HCT116 (cell line): ENCODE data around the gene GPA33.

Source experiments
- EGR1 ChIP-seq: IDR thresholded peaks from 2 replicates; pipeline ENCODE4 v1.6.1; 2012; ENCODE audit warnings: low read depth
- EZH2phosphoT487 ChIP-seq: fragments of 200-600 bp; IDR thresholded peaks from 2 replicates; pipeline ENCODE4 v1.6.1; 2018; ENCODE audit warnings: antibody characterized with exemption, borderline replicate concordance
- SP1 ChIP-seq: IDR thresholded peaks from 2 replicates; pipeline ENCODE4 v1.6.1; 2012; ENCODE audit warnings: low read depth
- TF ChIP-seq, protein P1 (sequence below): IDR thresholded peaks from 2 replicates; pipeline ENCODE4 v1.6.1; 2012
- TF ChIP-seq, protein P2 (sequence below), 3 experiments: fragments of 200-600 bp in 1 of 3; sonication (generic) in 1 of 3; IDR thresholded peaks in 2 of 3; conservative IDR thresholded peaks in 1 of 3; 2 replicates each; pipeline ENCODE4 v1.5.1; 2012 to 2017; ENCODE audit warnings: low read depth in 2 of 3, low read length in 2 of 3, antibody characterized with exemption in 1 of 3, borderline replicate concordance in 1 of 3, control low read depth in 1 of 3, mild to moderate bottlenecking in 1 of 3, mixed read lengths in 1 of 3, mixed run types in 1 of 3, moderate library complexity in 1 of 3; ENCODE audit not compliant: insufficient read depth in 1 of 3

DNA sequence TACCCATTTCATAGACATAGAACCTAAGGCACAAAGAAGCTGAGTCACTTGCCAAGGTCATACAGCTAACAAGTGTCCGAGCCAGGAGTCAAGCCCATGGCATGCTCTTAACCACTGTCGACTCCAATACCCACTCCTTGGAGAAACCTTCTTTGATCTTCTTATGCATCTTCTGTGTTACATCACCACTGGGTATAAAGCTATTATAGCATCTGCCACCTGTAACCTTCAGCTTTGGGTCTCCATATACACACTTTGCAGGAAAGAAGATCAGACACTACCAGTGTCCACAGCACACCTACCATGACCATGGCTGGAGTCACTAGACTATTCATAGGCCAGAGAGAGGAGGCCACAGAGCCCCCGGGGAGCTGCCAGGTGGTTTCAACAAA is 29.1 kb downstream of the GPA33 start:
- TF ChIP-seq, protein P1, sequence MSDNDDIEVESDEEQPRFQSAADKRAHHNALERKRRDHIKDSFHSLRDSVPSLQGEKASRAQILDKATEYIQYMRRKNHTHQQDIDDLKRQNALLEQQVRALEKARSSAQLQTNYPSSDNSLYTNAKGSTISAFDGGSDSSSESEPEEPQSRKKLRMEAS = no peak
- no peak for TF ChIP-seq EZH2phosphoT487
- TF ChIP-seq EGR1 = no peak
- TF ChIP-seq, protein P2, sequence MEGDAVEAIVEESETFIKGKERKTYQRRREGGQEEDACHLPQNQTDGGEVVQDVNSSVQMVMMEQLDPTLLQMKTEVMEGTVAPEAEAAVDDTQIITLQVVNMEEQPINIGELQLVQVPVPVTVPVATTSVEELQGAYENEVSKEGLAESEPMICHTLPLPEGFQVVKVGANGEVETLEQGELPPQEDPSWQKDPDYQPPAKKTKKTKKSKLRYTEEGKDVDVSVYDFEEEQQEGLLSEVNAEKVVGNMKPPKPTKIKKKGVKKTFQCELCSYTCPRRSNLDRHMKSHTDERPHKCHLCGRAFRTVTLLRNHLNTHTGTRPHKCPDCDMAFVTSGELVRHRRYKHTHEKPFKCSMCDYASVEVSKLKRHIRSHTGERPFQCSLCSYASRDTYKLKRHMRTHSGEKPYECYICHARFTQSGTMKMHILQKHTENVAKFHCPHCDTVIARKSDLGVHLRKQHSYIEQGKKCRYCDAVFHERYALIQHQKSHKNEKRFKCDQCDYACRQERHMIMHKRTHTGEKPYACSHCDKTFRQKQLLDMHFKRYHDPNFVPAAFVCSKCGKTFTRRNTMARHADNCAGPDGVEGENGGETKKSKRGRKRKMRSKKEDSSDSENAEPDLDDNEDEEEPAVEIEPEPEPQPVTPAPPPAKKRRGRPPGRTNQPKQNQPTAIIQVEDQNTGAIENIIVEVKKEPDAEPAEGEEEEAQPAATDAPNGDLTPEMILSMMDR (IDR thresholded peaks at IDR 0.05 in 2 of 3, conservative IDR thresholded peaks at IDR 0.05 in 1 of 3; ENCODE audit: borderline replicate concordance in 1 of 3, insufficient read depth in 1 of 3, low read depth in 2 of 3, low read length in 2 of 3) = no peak
- TF ChIP-seq SP1 = no peak
